DOHH2 (cell line): Measurements from ENCODE around the gene AUNIP.

Source experiments
- EZH2phosphoT487 ChIP-seq: fragments of 200-600 bp; sonication (generic); IDR thresholded peaks from 2 replicates; pipeline ENCODE4 v1.6.1; 2017; ENCODE audit warnings: borderline replicate concordance, mild to moderate bottlenecking, antibody characterized with exemption, low read length, moderate library complexity, mixed read lengths
- TF ChIP-seq, protein P1 (sequence below): fragments of 200-600 bp; sonication (generic); IDR thresholded peaks from one replicate; pipeline ENCODE4 v1.5.1; 2014; ENCODE audit warnings: antibody characterized with exemption, mild to moderate bottlenecking, low read depth, low read length; ENCODE audit not compliant: poor library complexity, severe bottlenecking

DNA sequence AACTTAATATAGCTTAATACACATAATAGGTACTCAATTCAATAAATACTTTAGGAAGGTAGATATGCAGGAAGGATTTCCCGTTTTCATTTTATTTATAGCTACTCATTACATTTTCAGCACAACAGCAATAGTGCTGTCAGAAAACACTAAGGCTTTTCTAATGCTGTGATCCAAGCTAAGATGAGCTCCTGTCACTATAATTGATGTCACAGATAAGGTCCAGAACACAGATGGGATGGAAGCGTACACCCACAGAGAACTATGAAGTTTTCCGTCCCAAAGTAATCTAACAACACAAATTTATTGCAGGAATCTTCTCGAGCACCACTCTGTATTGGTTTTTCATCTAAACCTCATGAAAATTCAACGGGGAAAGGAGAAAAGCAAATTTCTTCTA lies 13.6 kb downstream of the AUNIP start:
- TF ChIP-seq, protein P1, sequence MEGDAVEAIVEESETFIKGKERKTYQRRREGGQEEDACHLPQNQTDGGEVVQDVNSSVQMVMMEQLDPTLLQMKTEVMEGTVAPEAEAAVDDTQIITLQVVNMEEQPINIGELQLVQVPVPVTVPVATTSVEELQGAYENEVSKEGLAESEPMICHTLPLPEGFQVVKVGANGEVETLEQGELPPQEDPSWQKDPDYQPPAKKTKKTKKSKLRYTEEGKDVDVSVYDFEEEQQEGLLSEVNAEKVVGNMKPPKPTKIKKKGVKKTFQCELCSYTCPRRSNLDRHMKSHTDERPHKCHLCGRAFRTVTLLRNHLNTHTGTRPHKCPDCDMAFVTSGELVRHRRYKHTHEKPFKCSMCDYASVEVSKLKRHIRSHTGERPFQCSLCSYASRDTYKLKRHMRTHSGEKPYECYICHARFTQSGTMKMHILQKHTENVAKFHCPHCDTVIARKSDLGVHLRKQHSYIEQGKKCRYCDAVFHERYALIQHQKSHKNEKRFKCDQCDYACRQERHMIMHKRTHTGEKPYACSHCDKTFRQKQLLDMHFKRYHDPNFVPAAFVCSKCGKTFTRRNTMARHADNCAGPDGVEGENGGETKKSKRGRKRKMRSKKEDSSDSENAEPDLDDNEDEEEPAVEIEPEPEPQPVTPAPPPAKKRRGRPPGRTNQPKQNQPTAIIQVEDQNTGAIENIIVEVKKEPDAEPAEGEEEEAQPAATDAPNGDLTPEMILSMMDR = no peak
- no peak for TF ChIP-seq EZH2phosphoT487
